HepG2 (cell line): ENCODE measurements around the gene KIF26B.

Experiments
- JUN ChIP-seq: sonication (generic); formaldehyde crosslinking; IDR thresholded peaks from 2 replicates; pipeline ENCODE4 v1.4.0; 2020; ENCODE audit warnings: mild to moderate bottlenecking, missing genetic modification reagents
- KLF15 ChIP-seq: sonication (generic); formaldehyde crosslinking; IDR thresholded peaks from 2 replicates; pipeline ENCODE4 v1.8.1; 2023; ENCODE audit warnings: borderline replicate concordance, mild to moderate bottlenecking, inconsistent platforms, missing genetic modification reagents, mixed read lengths
- RFX1 ChIP-seq: fragments of 450-650 bp; IDR thresholded peaks from 2 replicates; pipeline ENCODE4 v1.6.1; 2017

DNA sequence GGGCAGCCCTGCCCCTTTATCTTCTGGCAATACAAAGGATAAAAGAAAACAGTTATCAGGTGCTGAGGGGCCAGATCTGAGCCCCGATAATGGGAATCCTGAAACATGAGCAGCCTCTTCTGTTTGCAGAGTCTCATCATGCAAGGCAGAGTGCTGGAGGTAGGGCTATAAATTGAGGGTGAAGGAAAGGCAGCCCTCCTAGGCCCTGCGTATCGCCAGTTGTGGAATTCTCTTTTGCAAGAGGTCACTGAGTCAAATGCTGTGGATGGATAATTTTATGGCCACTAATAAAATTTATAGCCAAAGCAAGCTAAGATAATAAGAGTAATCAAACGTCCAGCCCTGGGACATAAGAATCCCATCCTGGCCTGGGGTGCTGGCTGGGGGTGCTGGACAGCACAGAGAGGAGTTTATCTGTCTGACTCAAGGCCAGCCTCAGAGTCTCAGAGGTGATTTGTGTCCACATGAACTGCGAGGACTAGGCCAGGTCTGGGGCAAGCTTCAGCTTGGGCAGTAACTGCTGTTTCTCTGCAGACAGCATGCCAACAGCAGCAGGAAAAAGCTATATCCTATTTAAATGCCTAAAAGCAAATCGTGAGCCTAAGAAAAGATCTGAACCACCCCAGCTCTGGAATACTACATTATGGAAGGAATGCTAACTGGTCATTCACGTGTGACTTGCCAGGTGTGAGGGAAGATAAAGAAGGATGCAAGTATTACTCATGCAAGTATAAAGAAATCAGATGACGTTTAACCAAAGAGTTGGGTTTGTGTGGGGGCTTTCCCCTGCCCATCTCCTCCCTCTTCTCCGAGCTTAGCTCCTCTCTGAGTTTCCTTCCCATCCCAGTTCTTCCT lies 254.8 kb downstream of the KIF26B start:
- TF ChIP-seq KLF15: no peak
- no peak for TF ChIP-seq JUN (CRISPR knock-in tag)
- TF ChIP-seq RFX1: no peak
